SK-N-SH (cell line): ENCODE data around the gene PCDHA13.

Experiments used
- CTCF ChIP-seq: fragments of 200-600 bp; sonication (generic); IDR thresholded peaks from 2 replicates; pipeline ENCODE4 v1.6.1; 2017; ENCODE audit warnings: antibody characterized with exemption, mild to moderate bottlenecking, moderate library complexity
- EZH2phosphoT487 ChIP-seq: fragments of 200-600 bp; sonication (generic); IDR thresholded peaks from 2 replicates; pipeline ENCODE4 v1.6.1; 2017; ENCODE audit warnings: low read depth, mixed run types, mild to moderate bottlenecking, antibody characterized with exemption, moderate library complexity, borderline replicate concordance
- RAD21 ChIP-seq: IDR thresholded peaks from 2 replicates; pipeline ENCODE4 v1.6.1; 2012; ENCODE audit warnings: mild to moderate bottlenecking, low read length
- SMC3 ChIP-seq: IDR thresholded peaks from 2 replicates; pipeline ENCODE4 v1.6.1; 2012; ENCODE audit warnings: low read depth, low read length, improper control_type of control experiment
- TF ChIP-seq, protein P1 (sequence below): fragments of 150-350 bp; IDR thresholded peaks from 2 replicates; pipeline ENCODE4 v1.6.1; 2017; ENCODE audit warnings: antibody characterized with exemption, low read length, low read depth, borderline replicate concordance
- TF ChIP-seq, protein P2 (sequence below): IDR thresholded peaks from 2 replicates; pipeline ENCODE4 v1.6.1; 2012; ENCODE audit warnings: mild to moderate bottlenecking, low read depth, low read length, moderate library complexity

- TF ChIP-seq EZH2phosphoT487, result no peak
- peak; percentile 87 for TF ChIP-seq CTCF
- peak; percentile 92 for TF ChIP-seq RAD21
- TF ChIP-seq, protein P1, sequence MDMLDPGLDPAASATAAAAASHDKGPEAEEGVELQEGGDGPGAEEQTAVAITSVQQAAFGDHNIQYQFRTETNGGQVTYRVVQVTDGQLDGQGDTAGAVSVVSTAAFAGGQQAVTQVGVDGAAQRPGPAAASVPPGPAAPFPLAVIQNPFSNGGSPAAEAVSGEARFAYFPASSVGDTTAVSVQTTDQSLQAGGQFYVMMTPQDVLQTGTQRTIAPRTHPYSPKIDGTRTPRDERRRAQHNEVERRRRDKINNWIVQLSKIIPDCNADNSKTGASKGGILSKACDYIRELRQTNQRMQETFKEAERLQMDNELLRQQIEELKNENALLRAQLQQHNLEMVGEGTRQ, result no peak
- TF ChIP-seq, protein P2, sequence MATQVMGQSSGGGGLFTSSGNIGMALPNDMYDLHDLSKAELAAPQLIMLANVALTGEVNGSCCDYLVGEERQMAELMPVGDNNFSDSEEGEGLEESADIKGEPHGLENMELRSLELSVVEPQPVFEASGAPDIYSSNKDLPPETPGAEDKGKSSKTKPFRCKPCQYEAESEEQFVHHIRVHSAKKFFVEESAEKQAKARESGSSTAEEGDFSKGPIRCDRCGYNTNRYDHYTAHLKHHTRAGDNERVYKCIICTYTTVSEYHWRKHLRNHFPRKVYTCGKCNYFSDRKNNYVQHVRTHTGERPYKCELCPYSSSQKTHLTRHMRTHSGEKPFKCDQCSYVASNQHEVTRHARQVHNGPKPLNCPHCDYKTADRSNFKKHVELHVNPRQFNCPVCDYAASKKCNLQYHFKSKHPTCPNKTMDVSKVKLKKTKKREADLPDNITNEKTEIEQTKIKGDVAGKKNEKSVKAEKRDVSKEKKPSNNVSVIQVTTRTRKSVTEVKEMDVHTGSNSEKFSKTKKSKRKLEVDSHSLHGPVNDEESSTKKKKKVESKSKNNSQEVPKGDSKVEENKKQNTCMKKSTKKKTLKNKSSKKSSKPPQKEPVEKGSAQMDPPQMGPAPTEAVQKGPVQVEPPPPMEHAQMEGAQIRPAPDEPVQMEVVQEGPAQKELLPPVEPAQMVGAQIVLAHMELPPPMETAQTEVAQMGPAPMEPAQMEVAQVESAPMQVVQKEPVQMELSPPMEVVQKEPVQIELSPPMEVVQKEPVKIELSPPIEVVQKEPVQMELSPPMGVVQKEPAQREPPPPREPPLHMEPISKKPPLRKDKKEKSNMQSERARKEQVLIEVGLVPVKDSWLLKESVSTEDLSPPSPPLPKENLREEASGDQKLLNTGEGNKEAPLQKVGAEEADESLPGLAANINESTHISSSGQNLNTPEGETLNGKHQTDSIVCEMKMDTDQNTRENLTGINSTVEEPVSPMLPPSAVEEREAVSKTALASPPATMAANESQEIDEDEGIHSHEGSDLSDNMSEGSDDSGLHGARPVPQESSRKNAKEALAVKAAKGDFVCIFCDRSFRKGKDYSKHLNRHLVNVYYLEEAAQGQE, result peak; percentile 46; the same call in 1 of the 2 replicates
- TF ChIP-seq SMC3, result peak; percentile 65
Observed at GRCh38 chr5:140840978-140841962, 40.7 kb upstream of the PCDHA13 start, which contains the start of gene PCDHA8.
